Measurements from ENCODE around the gene GPC6.

GRCh38 chr13:93226065-93226622, 463 bp upstream of the GPC6 start:
- TF ChIP-seq CTCF (IDR thresholded peaks at IDR 0.05) (no peak), POLR2A (IDR thresholded peaks at IDR 0.05) (no peak)

All from uterus (tissue), 2 donors.